Ishikawa (cell line): ENCODE data around the gene SPAG5.

Experiments
- CEBPB ChIP-seq: IDR thresholded peaks from 2 replicates; pipeline ENCODE4 v1.6.1; 2012
- CREB1 ChIP-seq: IDR thresholded peaks from 2 replicates; pipeline ENCODE4 v1.6.1; 2012; ENCODE audit warnings: low read depth
- EGR1 ChIP-seq: IDR thresholded peaks from 2 replicates; pipeline ENCODE4 v1.6.1; 2012
- EP300 ChIP-seq: IDR thresholded peaks from 2 replicates; pipeline ENCODE4 v1.6.1; 2012; ENCODE audit warnings: borderline replicate concordance
- FOXM1 ChIP-seq: IDR thresholded peaks from 2 replicates; pipeline ENCODE4 v1.6.1; 2012; ENCODE audit warnings: low read depth, borderline replicate concordance
- MAX ChIP-seq: IDR thresholded peaks from 2 replicates; pipeline ENCODE4 v1.6.1; 2012
- NFIC ChIP-seq: IDR thresholded peaks from 2 replicates; pipeline ENCODE4 v1.6.1; 2012
- RAD21 ChIP-seq: IDR thresholded peaks from 2 replicates; pipeline ENCODE4 v1.6.1; 2012; ENCODE audit warnings: low read depth
- REST ChIP-seq: IDR thresholded peaks from 2 replicates; pipeline ENCODE4 v1.6.1; 2012; ENCODE audit warnings: low read depth, mild to moderate bottlenecking
- TAF1 ChIP-seq: IDR thresholded peaks from 2 replicates; pipeline ENCODE4 v1.6.1; 2012; ENCODE audit warnings: low read depth, mild to moderate bottlenecking
- TCF12 ChIP-seq: IDR thresholded peaks from 2 replicates; pipeline ENCODE4 v1.6.1; 2012; ENCODE audit warnings: low read depth
- TEAD4 ChIP-seq: IDR thresholded peaks from 2 replicates; pipeline ENCODE4 v1.6.1; 2012
- USF1 ChIP-seq: IDR thresholded peaks from 2 replicates; pipeline ENCODE4 v1.6.1; 2012
- YY1 ChIP-seq: IDR thresholded peaks from 2 replicates; pipeline ENCODE4 v1.6.1; 2012; ENCODE audit warnings: low read depth
- ZBTB7A ChIP-seq: IDR thresholded peaks from 2 replicates; pipeline ENCODE4 v1.6.1; 2012; ENCODE audit warnings: low read depth

The SPAG5 gene

GRCh38 chr17:28571361-28572122 is 27.3 kb downstream of the SPAG5 start, which contains the start of gene PIGS:
PIGS (minus strand) TSS chr17:28571524; CDS start chr17:28571496, 28 bp downstream.
- TF ChIP-seq YY1 (peak; percentile 90), TAF1 (peak; percentile 91), ZBTB7A (peak; percentile 81; the same call in 1 of the 2 replicates), TCF12 (no peak; the same call in 1 of the 2 replicates), FOXM1 (no peak), CEBPB (no peak), EP300 (no peak)

GRCh38 chr17:28570716-28571360 is 28.0 kb downstream of the SPAG5 start:
- TF ChIP-seq ZBTB7A (peak; percentile 23; the same call in 1 of the 2 replicates), EGR1 (no peak), MAX (peak; percentile 31; the same call in 1 of the 2 replicates), FOXM1 (no peak)

- TF ChIP-seq TEAD4, result no peak
- no peak for TF ChIP-seq NFIC
- TF ChIP-seq REST, result no peak
- TF ChIP-seq EGR1, result no peak
- no peak for TF ChIP-seq MAX
- TF ChIP-seq CEBPB, result no peak
- TF ChIP-seq USF1, result no peak
- no peak for TF ChIP-seq CREB1
- TF ChIP-seq ZBTB7A, result no peak
- TF ChIP-seq YY1, result no peak
- TF ChIP-seq FOXM1, result no peak
- no peak for TF ChIP-seq TAF1
- TF ChIP-seq TCF12, result no peak
These were observed 29.4 kb downstream of the SPAG5 start for GRCh38 chr17:28569446-28569845.

GRCh38 chr17:28567604-28568003 is 31.2 kb downstream of the SPAG5 start:
- no peak for TF ChIP-seq EP300
- TF ChIP-seq MAX, result no peak
- no peak for TF ChIP-seq TAF1
- TF ChIP-seq FOXM1, result no peak
- no peak for TF ChIP-seq CEBPB
- TF ChIP-seq ZBTB7A, result no peak
- TF ChIP-seq NFIC, result no peak
- no peak for TF ChIP-seq TCF12

GRCh38 chr17:28563475-28563874 is 35.4 kb downstream of the SPAG5 start:
- TF ChIP-seq TAF1 (no peak), TEAD4 (peak; percentile 97), NFIC (peak; percentile 87)

GRCh38 chr17:28555022-28555421 is 43.8 kb downstream of the SPAG5 start:
- TF ChIP-seq RAD21 (no peak), USF1 (no peak), FOXM1 (no peak), EP300 (no peak)

GRCh38 chr17:28554565-28554964 is 44.3 kb downstream of the SPAG5 start:
- TF ChIP-seq EP300, result no peak

GRCh38 chr17:28553000-28553505 is 45.8 kb downstream of the SPAG5 start:
- no peak for TF ChIP-seq YY1
- no peak for TF ChIP-seq TCF12
- no peak for TF ChIP-seq CREB1
- TF ChIP-seq ZBTB7A, result no peak
- TF ChIP-seq USF1, result no peak
- TF ChIP-seq FOXM1, result no peak
- no peak for TF ChIP-seq TAF1
- TF ChIP-seq REST, result no peak
- TF ChIP-seq NFIC, result no peak
- no peak for TF ChIP-seq EP300
- no peak for TF ChIP-seq RAD21
- no peak for TF ChIP-seq CEBPB
- TF ChIP-seq EGR1, result no peak
- no peak for TF ChIP-seq TEAD4
- TF ChIP-seq MAX, result no peak
